T-cell (primary cell): ENCODE data around the gene TMEM54. TPM values are rescaled to one million over a fixed set of nuclear protein-coding genes. Genes with fewer than 3 reads are reported as not detected.

Experiments used
- ATAC-seq, 4 experiments: fragments of 200-7000 bp in 3 of 4; fragments of 150-1000 bp in 1 of 4; cut with Tn5 transposase; replicated peaks in 1 of 4; 1 replicate in 3 of 4; 2 replicates in 1 of 4; pipeline ENCODE4 v1.10.0; 2021; ENCODE audit warnings: moderate library complexity in 3 of 4, mild to moderate bottlenecking in 2 of 4, moderate number of reproducible peaks in 1 of 4
- CTCF ChIA-PET, 2 donors: fragments of 300-600 bp; sonication (Branson Sonifier 250); formaldehyde crosslinking; loops; one replicate each; lab custom pipeline; 2022; ENCODE audit warnings: antibody characterized with exemption in 2 of 2; lab: Charles Lee
- POLR2A ChIA-PET, 2 donors: fragments of 300-600 bp; sonication (Branson Sonifier 250); formaldehyde crosslinking; loops; one replicate each; lab custom pipeline; 2022; ENCODE audit warnings: antibody characterized with exemption in 2 of 2; lab: Charles Lee
- DNase-seq, 35 experiments: peaks; one replicate each; pipeline versions ENCODE4 v3.0.0 to v3.0.0-alpha.2; 2013 to 2023
- H3K27ac ChIP-seq: one replicate; pipeline ENCODE4 v1.5.1; 2013; ENCODE audit warnings: low read length
- H3K27me3 ChIP-seq, 2 experiments: replicated peaks in 1 of 2; 1 replicate in 1 of 2; 2 replicates in 1 of 2; pipeline versions ENCODE4 v1.6.1 to v1.7.0; 2013; ENCODE audit warnings: low read length in 1 of 2, mixed read lengths in 1 of 2; ENCODE audit not compliant: control insufficient read depth in 2 of 2, insufficient read depth in 2 of 2; ENCODE audit errors: extremely low read depth in 1 of 2
- H3K36me3 ChIP-seq, 2 donors: 1 replicate in 1 of 2; 2 replicates in 1 of 2; pipeline versions ENCODE4 v1.6.1 to v1.7.0; 2013; ENCODE audit warnings: low read length in 1 of 2; ENCODE audit not compliant: control insufficient read depth in 2 of 2, insufficient read depth in 1 of 2; ENCODE audit errors: extremely low read depth in 1 of 2
- H3K4me1 ChIP-seq, 2 experiments: 1 replicate in 1 of 2; 2 replicates in 1 of 2; pipeline versions ENCODE4 v1.6.1 to v1.7.0; 2013; ENCODE audit warnings: low read length in 2 of 2, mixed read lengths in 1 of 2; ENCODE audit not compliant: insufficient read depth in 2 of 2, control insufficient read depth in 1 of 2; ENCODE audit errors: extremely low read depth in 1 of 2
- H3K4me3 ChIP-seq, 2 donors: 1 replicate in 1 of 2; 2 replicates in 1 of 2; pipeline versions ENCODE4 v1.5.1 to v1.7.0; 2013; ENCODE audit warnings: mild to moderate bottlenecking in 2 of 2, low read length in 1 of 2, moderate library complexity in 1 of 2; ENCODE audit not compliant: control insufficient read depth in 1 of 2; ENCODE audit errors: extremely low read depth in 1 of 2
- H3K9me3 ChIP-seq: 2 replicates; pipeline ENCODE4 v1.7.0; 2013
- H3K27ac Mint-ChIP-seq, 2 donors: one replicate each; pipeline ENCODE4 v1.8.0; 2020 to 2021; ENCODE audit warnings: mild to moderate bottlenecking in 2 of 2, mixed read lengths in 2 of 2
- H3K27me3 Mint-ChIP-seq, 2 donors: one replicate each; pipeline ENCODE4 v1.8.0; 2021 to 2022; ENCODE audit warnings: mixed read lengths in 2 of 2
- H3K36me3 Mint-ChIP-seq: one replicate; pipeline ENCODE4 v1.8.0; 2021; ENCODE audit warnings: mixed read lengths
- H3K4me1 Mint-ChIP-seq, 3 donors: one replicate each; pipeline ENCODE4 v1.8.0; 2020 to 2022; ENCODE audit warnings: mixed read lengths in 3 of 3, mild to moderate bottlenecking in 1 of 3
- H3K4me3 Mint-ChIP-seq, 3 donors: one replicate each; pipeline ENCODE4 v1.8.0; 2020 to 2022; ENCODE audit warnings: mild to moderate bottlenecking in 3 of 3, mixed read lengths in 3 of 3, moderate library complexity in 3 of 3
- H3K9me3 Mint-ChIP-seq, 3 donors: one replicate each; pipeline ENCODE4 v1.8.0; 2020 to 2022; ENCODE audit warnings: mixed read lengths in 3 of 3
- WGBS: methylation state at CpG from one replicate; pipeline ENCODE4 v1.1.5; 2013; ENCODE audit warnings: missing lambda C conversion rate; ENCODE audit not compliant: insufficient coverage; 5-methylcytosine and 5-hydroxymethylcytosine counted together
- total RNA-seq, 35 experiments: library from RNA in 6 of 35; stranded (reverse) in 6 of 35; fragments of 120-200 nt in 1 of 35; gene quantifications; one replicate each; pipeline versions ENCODE4 v1.2.1 to v1.2.4 and lab custom pipeline; 2013 to 2026

Gene TMEM54
- total RNA-seq, 5 donors from 2014 or later (not counting 1 experiment from before 2014, with no cell fraction given) = 0.35 to 0.64 TPM; not detected in 3

GRCh38 chr1:32890516-32891240, 10.5 kb downstream of the TMEM54 start:
- peaks cover 10 to 89% of the 10 kb centered on the region in 2 experiments for H3K27me3 ChIP-seq
- H3K9me3 ChIP-seq = no peaks in the 10 kb centered on the region
- 84% methylated on average over 6 of the region's 7 CpGs for WGBS
- ChIA-PET POLR2A (no interaction called here), CTCF (no interaction called here)
- H3K36me3 ChIP-seq = no peaks in the 10 kb centered on the region
- DNase-seq (no peak), ATAC-seq (no peak)
- H3K27ac ChIP-seq = no peak overlapping the region
- peaks cover 0 to 24% of the 10 kb centered on the region in 2 experiments for H3K4me1 ChIP-seq
- H3K4me1 Mint-ChIP-seq = peaks cover 6 to 19% (median 12%) of the 10 kb centered on the region in 3 donors
- no peaks in the 10 kb centered on the region for H3K36me3 Mint-ChIP-seq
- peaks cover 65 to 72% of the 10 kb centered on the region in 2 donors for H3K27me3 Mint-ChIP-seq
- H3K4me3 Mint-ChIP-seq = no peak overlapping the region
- no peaks in the 10 kb centered on the region for H3K9me3 Mint-ChIP-seq
- no peak overlapping the region for H3K4me3 ChIP-seq
- no peak overlapping the region for H3K27ac Mint-ChIP-seq

GRCh38 chr1:32889731-32890278, 11.4 kb downstream of the TMEM54 start:
- H3K27ac Mint-ChIP-seq = peak overlapping the region in 1 of 2 donors; percentile 10
- H3K9me3 Mint-ChIP-seq = no peaks in the 10 kb centered on the region
- ATAC-seq (no peak), DNase-seq (no peak)
- Histone ChIP-seq H3K27me3 (peaks cover 10 to 88% of the 10 kb centered on the region in 2 experiments), H3K4me3 (no peak overlapping the region), H3K4me1 (peaks cover 0 to 24% of the 10 kb centered on the region in 2 experiments), H3K27ac (no peak overlapping the region), H3K36me3 (no peaks in the 10 kb centered on the region), H3K9me3 (no peaks in the 10 kb centered on the region)
- 93% methylated on average over 2 of the region's 3 CpGs for WGBS
- H3K36me3 Mint-ChIP-seq = no peaks in the 10 kb centered on the region
- peaks cover 74 to 80% of the 10 kb centered on the region in 2 donors for H3K27me3 Mint-ChIP-seq
- ChIA-PET POLR2A (no interaction called here), CTCF (no interaction called here)
- H3K4me3 Mint-ChIP-seq = no peak overlapping the region
- H3K4me1 Mint-ChIP-seq = peaks cover 8 to 24% (median 18%) of the 10 kb centered on the region in 3 donors

- no peak overlapping the region for H3K27ac ChIP-seq
- ChIA-PET CTCF (no interaction called here), POLR2A (no interaction called here)
- H3K4me1 ChIP-seq = peaks cover 0 to 23% of the 10 kb centered on the region in 2 experiments
- no peak overlapping the region for H3K4me3 ChIP-seq
- H3K36me3 ChIP-seq = no peaks in the 10 kb centered on the region
- 90% methylated on average over 18 of the region's 24 CpGs for WGBS
- Mint-ChIP-seq H3K36me3 (no peaks in the 10 kb centered on the region), H3K9me3 (no peaks in the 10 kb centered on the region), H3K4me3 (no peak overlapping the region), H3K27ac (no peak overlapping the region), H3K4me1 (peaks cover 8 to 23% (median 18%) of the 10 kb centered on the region in 3 donors), H3K27me3 (peaks cover 81 to 85% of the 10 kb centered on the region in 2 donors)
- H3K27me3 ChIP-seq = peaks cover 10 to 88% of the 10 kb centered on the region in 2 experiments
- no peak for DNase-seq
- H3K9me3 ChIP-seq = no peaks in the 10 kb centered on the region
- no peak for ATAC-seq
Observed at GRCh38 chr1:32888677-32889420, 12.3 kb downstream of the TMEM54 start.

GRCh38 chr1:32888134-32888533, 13.1 kb downstream of the TMEM54 start:
- H3K4me3 ChIP-seq = no peak overlapping the region
- ChIA-PET CTCF (no interaction called here), POLR2A (no interaction called here)
- Mint-ChIP-seq H3K4me3 (no peak overlapping the region), H3K27me3 (peaks cover 85 to 86% of the 10 kb centered on the region in 2 donors), H3K4me1 (peaks cover 8 to 21% (median 18%) of the 10 kb centered on the region in 3 donors), H3K27ac (no peak overlapping the region), H3K9me3 (no peaks in the 10 kb centered on the region), H3K36me3 (no peaks in the 10 kb centered on the region)
- WGBS = no CpG with 5 or more reads among the region's 3 CpGs
- peaks cover 10 to 87% of the 10 kb centered on the region in 2 experiments for H3K27me3 ChIP-seq
- peaks cover 0 to 16% of the 10 kb centered on the region in 2 experiments for H3K4me1 ChIP-seq
- H3K27ac ChIP-seq = no peak overlapping the region
- DNase-seq (no peak), ATAC-seq (no peak)
- H3K36me3 ChIP-seq = no peaks in the 10 kb centered on the region
- no peaks in the 10 kb centered on the region for H3K9me3 ChIP-seq

GRCh38 chr1:32887623-32888022, 13.6 kb downstream of the TMEM54 start:
- 64% methylated on average over 11 of the region's 12 CpGs for WGBS
- Histone ChIP-seq H3K36me3 (no peaks in the 10 kb centered on the region), H3K27me3 (peaks cover 10 to 83% of the 10 kb centered on the region in 2 experiments), H3K27ac (no peak overlapping the region), H3K4me3 (no peak overlapping the region), H3K9me3 (no peaks in the 10 kb centered on the region), H3K4me1 (peaks cover 0 to 12% of the 10 kb centered on the region in 2 experiments)
- ChIA-PET CTCF (no interaction called here), POLR2A (no interaction called here)
- ATAC-seq (no peak), DNase-seq (no peak)
- Mint-ChIP-seq H3K27ac (peak overlapping the region in 1 of 2 donors; percentile 13), H3K36me3 (no peaks in the 10 kb centered on the region), H3K4me3 (no peak overlapping the region), H3K27me3 (peaks cover 82 to 84% of the 10 kb centered on the region in 2 donors), H3K4me1 (peaks cover 6 to 19% (median 16%) of the 10 kb centered on the region in 3 donors), H3K9me3 (no peaks in the 10 kb centered on the region)

- peaks cover 7 to 81% of the 10 kb centered on the region in 2 experiments for H3K27me3 ChIP-seq
- Mint-ChIP-seq H3K4me3 (no peak overlapping the region), H3K4me1 (peaks cover 1 to 12% (median 9%) of the 10 kb centered on the region in 3 donors), H3K36me3 (no peaks in the 10 kb centered on the region), H3K27me3 (peaks cover 75 to 77% of the 10 kb centered on the region in 2 donors), H3K9me3 (no peaks in the 10 kb centered on the region), H3K27ac (no peak overlapping the region)
- POLR2A ChIA-PET = no interaction called here
- DNase-seq (no peak), ATAC-seq (no peak)
- H3K4me3 ChIP-seq = no peak overlapping the region
- no peaks in the 10 kb centered on the region for H3K36me3 ChIP-seq
- H3K9me3 ChIP-seq = no peaks in the 10 kb centered on the region
- no peak overlapping the region for H3K27ac ChIP-seq
- peaks cover 0 to 9% of the 10 kb centered on the region in 2 experiments for H3K4me1 ChIP-seq
- WGBS = 42% methylated on average over 16 of the region's 19 CpGs
- CTCF ChIA-PET = no interaction called here
Observed at GRCh38 chr1:32886828-32887414, 14.3 kb downstream of the TMEM54 start.
